Measurements from ENCODE around the gene GC.

- TF ChIP-seq CTCF (IDR thresholded peaks at IDR 0.05) (no peak), POLR2A (IDR thresholded peaks at IDR 0.05) (no peak)
These were observed 8.4 kb downstream of the GC start for GRCh38 chr4:71775449-71775848.

Measured in thyroid gland (tissue), 4 donors.